Endodermal cell (in vitro differentiated cells): ENCODE results near the gene ZNF593. TPM values are rescaled to one million over a fixed set of nuclear protein-coding genes. Genes with fewer than 3 reads are reported as not detected.

Source experiments
- DNase-seq: peaks from one replicate; pipeline ENCODE4 v3.0.0-alpha.2; 2017
- H3K27ac ChIP-seq: 2 replicates; pipeline ENCODE4 v1.5.1; 2013; ENCODE audit warnings: mild to moderate bottlenecking, low read depth, low read length, moderate library complexity
- H3K27me3 ChIP-seq: 2 replicates; pipeline ENCODE4 v1.6.1; 2013; ENCODE audit warnings: mild to moderate bottlenecking, low read length, moderate library complexity; ENCODE audit not compliant: insufficient read depth, control insufficient read depth, poor library complexity, severe bottlenecking
- H3K36me3 ChIP-seq: 2 replicates; pipeline ENCODE4 v1.7.0; 2013; ENCODE audit warnings: mild to moderate bottlenecking, low read length, moderate library complexity; ENCODE audit not compliant: control insufficient read depth, insufficient read depth
- H3K4me1 ChIP-seq: one replicate; pipeline ENCODE4 v1.7.0; 2013; ENCODE audit warnings: low read length; ENCODE audit not compliant: control insufficient read depth, insufficient read depth
- H3K4me3 ChIP-seq: 2 replicates; pipeline ENCODE4 v1.5.1; 2013; ENCODE audit warnings: mild to moderate bottlenecking, low read length, moderate library complexity
- H3K9ac ChIP-seq: 2 replicates; pipeline ENCODE4 v1.6.1; 2013; ENCODE audit warnings: mild to moderate bottlenecking, low read length, moderate library complexity; ENCODE audit not compliant: poor library complexity, severe bottlenecking; ENCODE audit errors: extremely low read depth
- H3K9me3 ChIP-seq: 2 replicates; pipeline ENCODE4 v1.6.1; 2013; ENCODE audit warnings: mild to moderate bottlenecking, low read length, moderate library complexity; ENCODE audit not compliant: control insufficient read depth
- H3K27ac Mint-ChIP-seq: 2 replicates; pipeline ENCODE4 v1.8.0; 2020; ENCODE audit warnings: mixed read lengths
- H3K27me3 Mint-ChIP-seq: 2 replicates; pipeline ENCODE4 v1.8.0; 2021; ENCODE audit warnings: mild to moderate bottlenecking, mixed read lengths; ENCODE audit not compliant: insufficient read depth
- H3K36me3 Mint-ChIP-seq: 2 replicates; pipeline ENCODE4 v1.8.0; 2020; ENCODE audit warnings: low read depth, mixed read lengths
- H3K4me1 Mint-ChIP-seq: 2 replicates; pipeline ENCODE4 v1.8.0; 2020; ENCODE audit warnings: mixed read lengths
- H3K4me3 Mint-ChIP-seq: 2 replicates; pipeline ENCODE4 v1.8.0; 2020; ENCODE audit warnings: mild to moderate bottlenecking, moderate library complexity, mixed read lengths
- H3K9me3 Mint-ChIP-seq: 2 replicates; pipeline ENCODE4 v1.8.0; 2020; ENCODE audit warnings: mild to moderate bottlenecking, mixed read lengths
- CTCF ChIP-seq: fragments of 200-600 bp; sonication (generic); conservative IDR thresholded peaks from 2 replicates; pipeline ENCODE4 v1.5.0; 2021; ENCODE audit warnings: antibody characterized with exemption, mild to moderate bottlenecking
- WGBS, 2 experiments: methylation state at CpG; one replicate each; pipeline versions ENCODE4 v1.1.5 to v1.1.7; 2013; ENCODE audit warnings: missing lambda C conversion rate in 2 of 2, mixed read lengths in 1 of 2; ENCODE audit not compliant: insufficient coverage in 1 of 2, insufficient read length in 1 of 2; 5-methylcytosine and 5-hydroxymethylcytosine counted together
- total RNA-seq, 2 donors: library from RNA; stranded (reverse); fragmentation: NEBNext Ultra II Directional in 1 of 2; extraction: Animal tissue kit (Norgen Biotek cat#: 25700) in 1 of 2; gene quantifications; 2 replicates in 1 of 2; 3 replicates in 1 of 2; pipeline ENCODE4 v1.2.1, GENCODE V29; 2021

Gene ZNF593
- total RNA-seq, 2 donors from 2014 or later = 31.4 to 33.7 TPM

GRCh38 chr1:26158908-26159742, 10.6 kb upstream of the ZNF593 start, which contains the start of gene FAM110D:
TSS of gene FAM110D (plus strand) at chr1:26159079. CDS start at chr1:26161292, 2,213 bp downstream.
- Histone ChIP-seq H3K36me3 (no peaks in the 10 kb centered on the region), H3K9ac (no peak within 1 kb of the TSS), H3K9me3 (no peaks in the 10 kb centered on the region), H3K4me3 (peak within 1 kb of the TSS; percentile 26), H3K27me3 (peaks cover 62% of the 10 kb centered on the region), H3K4me1 (peaks cover 9% of the 10 kb centered on the region), H3K27ac (no peak within 1 kb of the TSS)
- Mint-ChIP-seq H3K4me1 (peaks cover 48% of the 10 kb centered on the region), H3K27ac (no peak within 1 kb of the TSS), H3K4me3 (peak within 1 kb of the TSS; percentile 41), H3K36me3 (no peaks in the 10 kb centered on the region), H3K27me3 (peaks cover 77% of the 10 kb centered on the region), H3K9me3 (no peaks in the 10 kb centered on the region)
- WGBS, 2 experiments = 46 to 67% methylated on average over 1 to 6 of the region's 6 CpGs
- no peak for TF ChIP-seq CTCF
- peak; percentile 72 for DNase-seq

GRCh38 chr1:26159743-26160039, 10.0 kb upstream of the ZNF593 start:
- no peak for TF ChIP-seq CTCF
- Histone ChIP-seq H3K4me1 (peaks cover 9% of the 10 kb centered on the region), H3K36me3 (no peaks in the 10 kb centered on the region), H3K27ac (no peak overlapping the region), H3K9me3 (no peaks in the 10 kb centered on the region), H3K9ac (no peak overlapping the region), H3K27me3 (peaks cover 62% of the 10 kb centered on the region), H3K4me3 (no peak overlapping the region)
- no peak overlapping the region for H3K4me3 Mint-ChIP-seq
- DNase-seq = no peak
- H3K9me3 Mint-ChIP-seq = no peaks in the 10 kb centered on the region
- peaks cover 75% of the 10 kb centered on the region for H3K27me3 Mint-ChIP-seq
- peaks cover 50% of the 10 kb centered on the region for H3K4me1 Mint-ChIP-seq
- H3K36me3 Mint-ChIP-seq = no peaks in the 10 kb centered on the region
- no peak overlapping the region for H3K27ac Mint-ChIP-seq
- WGBS, 2 experiments = 30 to 85% methylated on average over 2 to 4 of the region's 4 CpGs

GRCh38 chr1:26160527-26161414, 8.9 kb upstream of the ZNF593 start:
- 56 to 62% methylated on average over 9 to 18 of the region's 18 CpGs for WGBS, 2 experiments
- Mint-ChIP-seq H3K27ac (no peak overlapping the region), H3K9me3 (no peaks in the 10 kb centered on the region), H3K4me3 (peak overlapping the region; percentile 47), H3K36me3 (no peaks in the 10 kb centered on the region), H3K27me3 (peaks cover 69% of the 10 kb centered on the region), H3K4me1 (peaks cover 50% of the 10 kb centered on the region)
- H3K4me1 ChIP-seq = peaks cover 4% of the 10 kb centered on the region
- H3K9me3 ChIP-seq = no peaks in the 10 kb centered on the region
- no peak overlapping the region for H3K27ac ChIP-seq
- no peak overlapping the region for H3K4me3 ChIP-seq
- DNase-seq = no peak
- no peaks in the 10 kb centered on the region for H3K36me3 ChIP-seq
- H3K27me3 ChIP-seq = peaks cover 54% of the 10 kb centered on the region
- no peak overlapping the region for H3K9ac ChIP-seq
- no peak for TF ChIP-seq CTCF
